PC-9 (cell line): ENCODE results near the gene RNF152. TPM values are rescaled to one million over a fixed set of nuclear protein-coding genes. Genes with fewer than 3 reads are reported as not detected.

Source experiments
- BruUV-seq: library from RNA; stranded (reverse); fragments of 400-500 nt; replicated peaks from 2 replicates; lab custom pipeline; 2021; lab: Mats Ljungman, UMichigan
- CTCF ChIA-PET: fragments of 300-600 bp; sonication (Branson Sonifier 250); formaldehyde crosslinking; loops from one replicate; lab custom pipeline; 2022; ENCODE audit warnings: antibody characterized with exemption; lab: Charles Lee
- POLR2A ChIA-PET: fragments of 300-600 bp; sonication (Branson Sonifier 250); formaldehyde crosslinking; loops from one replicate; lab custom pipeline; 2022; ENCODE audit warnings: antibody characterized with exemption; ENCODE audit not compliant: unreplicated experiment; lab: Charles Lee
- DNase-seq, 2 experiments: peaks; one replicate each; pipeline versions ENCODE4 v3.0.0 to v3.0.0-alpha.2; 2015 to 2022; ENCODE audit warnings: mixed read lengths in 1 of 2
- H2AFZ ChIP-seq: fragments of 200-600 bp; sonication (generic); 2 replicates; pipeline ENCODE4 v1.8.1; 2017; ENCODE audit warnings: antibody characterized with exemption
- H3F3A ChIP-seq: fragments of 200-600 bp; sonication (generic); 2 replicates; pipeline ENCODE4 v1.8.1; 2017; ENCODE audit warnings: antibody characterized with exemption, mild to moderate bottlenecking, low read depth; ENCODE audit not compliant: insufficient read depth
- H3K27ac ChIP-seq: fragments of 200-600 bp; sonication (generic); 2 replicates; pipeline ENCODE4 v1.6.1; 2016; ENCODE audit warnings: mixed run types
- H3K27me3 ChIP-seq: fragments of 200-600 bp; sonication (generic); 2 replicates; pipeline ENCODE4 v1.6.1; 2016; ENCODE audit warnings: low read depth, mixed run types; ENCODE audit not compliant: insufficient read depth
- H3K36me3 ChIP-seq: fragments of 200-600 bp; sonication (generic); 2 replicates; pipeline ENCODE4 v1.6.1; 2016; ENCODE audit warnings: low read depth, mixed run types
- H3K4me1 ChIP-seq: fragments of 200-600 bp; sonication (generic); replicated peaks from 2 replicates; pipeline ENCODE4 v1.6.1; 2016; ENCODE audit warnings: mixed run types; ENCODE audit not compliant: insufficient read depth
- H3K4me2 ChIP-seq: fragments of 200-600 bp; sonication (generic); 2 replicates; pipeline ENCODE4 v1.6.1; 2017; ENCODE audit warnings: mixed run types
- H3K4me3 ChIP-seq: fragments of 200-600 bp; sonication (generic); 2 replicates; pipeline ENCODE4 v1.6.1; 2016; ENCODE audit warnings: mixed run types
- H3K79me2 ChIP-seq: fragments of 200-600 bp; sonication (generic); 2 replicates; pipeline ENCODE4 v1.6.1; 2017; ENCODE audit warnings: low read depth, mixed run types
- H3K9me2 ChIP-seq: fragments of 200-600 bp; sonication (generic); 2 replicates; pipeline ENCODE4 v1.8.1; 2017; ENCODE audit warnings: mild to moderate bottlenecking; ENCODE audit not compliant: insufficient read depth
- H3K9me3 ChIP-seq: fragments of 200-600 bp; sonication (generic); 2 replicates; pipeline ENCODE4 v1.8.1; 2016; ENCODE audit warnings: low read depth; ENCODE audit not compliant: insufficient read depth
- H4K20me1 ChIP-seq: fragments of 200-600 bp; sonication (generic); 2 replicates; pipeline ENCODE4 v1.8.1; 2017; ENCODE audit not compliant: insufficient read depth
- EZH2 ChIP-seq: fragments of 200-600 bp; sonication (generic); IDR thresholded peaks from 2 replicates; pipeline ENCODE4 v1.8.0; 2017; ENCODE audit warnings: antibody characterized with exemption, low read depth
- intact Hi-C: fragments of 100-400 bp; cut with micrococcal nuclease; formaldehyde crosslinking; loops from one replicate; pipeline ENCODE4 v1.10.0; 2022; ENCODE audit not compliant: unreplicated experiment
- total RNA-seq: library from RNA; stranded (reverse); gene quantifications from 2 replicates; pipeline ENCODE4 v1.2.3, GENCODE V29; 2021
- TF ChIP-seq, protein P1 (sequence below): fragments of 200-600 bp; sonication (generic); conservative IDR thresholded peaks from 2 replicates; pipeline ENCODE4 v1.6.1; 2017; ENCODE audit warnings: mixed run types, antibody characterized with exemption, mild to moderate bottlenecking, moderate library complexity

The RNF152 gene
- total RNA-seq, 1 experiment from 2014 or later, result not detected

- intact Hi-C loops, result no loop called here
- BruUV-seq, result no TSS peak
These were observed 28.9 kb upstream of the RNF152 start for GRCh38 chr18:61921621-61922235.

DNA sequence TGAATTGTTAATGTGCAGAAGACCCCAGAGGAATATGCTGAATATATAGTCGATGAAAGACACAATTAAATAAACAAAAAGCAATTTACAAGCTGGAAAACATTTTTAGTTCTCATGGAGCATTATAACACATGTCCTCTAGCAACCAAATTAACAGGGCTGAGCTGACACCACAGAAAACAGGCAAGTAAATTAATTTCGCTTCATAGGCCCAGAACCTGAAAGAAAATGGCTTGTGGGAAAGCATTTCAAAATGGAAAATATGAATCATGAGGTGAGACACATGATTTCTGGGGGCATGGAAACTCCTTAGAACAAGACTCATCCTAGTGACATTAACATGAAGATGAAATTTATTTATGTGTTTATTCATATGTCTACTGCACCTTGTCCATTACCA is 25.0 kb upstream of the RNF152 start:
- Histone ChIP-seq H3K36me3 (no peaks in the 10 kb centered on the region), H3K9me3 (no peaks in the 10 kb centered on the region), H3K4me1 (no peaks in the 10 kb centered on the region), H4K20me1 (no peaks in the 10 kb centered on the region), H2AFZ (no peak overlapping the region), H3K4me3 (no peak overlapping the region), H3F3A (no peaks in the 10 kb centered on the region), H3K9me2 (no peaks in the 10 kb centered on the region), H3K27ac (no peak overlapping the region), H3K4me2 (no peak overlapping the region), H3K79me2 (no peaks in the 10 kb centered on the region), H3K27me3 (no peaks in the 10 kb centered on the region)
- intact Hi-C loops, result no loop called here
- no peak for TF ChIP-seq EZH2
- TF ChIP-seq, protein P1, sequence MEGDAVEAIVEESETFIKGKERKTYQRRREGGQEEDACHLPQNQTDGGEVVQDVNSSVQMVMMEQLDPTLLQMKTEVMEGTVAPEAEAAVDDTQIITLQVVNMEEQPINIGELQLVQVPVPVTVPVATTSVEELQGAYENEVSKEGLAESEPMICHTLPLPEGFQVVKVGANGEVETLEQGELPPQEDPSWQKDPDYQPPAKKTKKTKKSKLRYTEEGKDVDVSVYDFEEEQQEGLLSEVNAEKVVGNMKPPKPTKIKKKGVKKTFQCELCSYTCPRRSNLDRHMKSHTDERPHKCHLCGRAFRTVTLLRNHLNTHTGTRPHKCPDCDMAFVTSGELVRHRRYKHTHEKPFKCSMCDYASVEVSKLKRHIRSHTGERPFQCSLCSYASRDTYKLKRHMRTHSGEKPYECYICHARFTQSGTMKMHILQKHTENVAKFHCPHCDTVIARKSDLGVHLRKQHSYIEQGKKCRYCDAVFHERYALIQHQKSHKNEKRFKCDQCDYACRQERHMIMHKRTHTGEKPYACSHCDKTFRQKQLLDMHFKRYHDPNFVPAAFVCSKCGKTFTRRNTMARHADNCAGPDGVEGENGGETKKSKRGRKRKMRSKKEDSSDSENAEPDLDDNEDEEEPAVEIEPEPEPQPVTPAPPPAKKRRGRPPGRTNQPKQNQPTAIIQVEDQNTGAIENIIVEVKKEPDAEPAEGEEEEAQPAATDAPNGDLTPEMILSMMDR, result no peak
- BruUV-seq, result no TSS peak
- CTCF ChIA-PET, result no interaction called here
- POLR2A ChIA-PET, result no interaction called here
- DNase-seq, result no peak

More at GRCh38 chr18:61921621-61922235, 28.9 kb upstream of the RNF152 start:
- Histone ChIP-seq H3K27ac (no peak overlapping the region), H3K9me2 (no peaks in the 10 kb centered on the region), H4K20me1 (no peaks in the 10 kb centered on the region), H3K79me2 (no peaks in the 10 kb centered on the region), H2AFZ (no peak overlapping the region), H3K36me3 (no peaks in the 10 kb centered on the region), H3F3A (no peaks in the 10 kb centered on the region), H3K4me1 (no peaks in the 10 kb centered on the region), H3K4me2 (no peak overlapping the region), H3K4me3 (no peak overlapping the region), H3K27me3 (no peaks in the 10 kb centered on the region), H3K9me3 (no peaks in the 10 kb centered on the region)
- POLR2A ChIA-PET, result no interaction called here
- TF ChIP-seq, protein P1, result no peak
- TF ChIP-seq EZH2, result no peak
- CTCF ChIA-PET, result no interaction called here
- no peak for DNase-seq

DNA sequence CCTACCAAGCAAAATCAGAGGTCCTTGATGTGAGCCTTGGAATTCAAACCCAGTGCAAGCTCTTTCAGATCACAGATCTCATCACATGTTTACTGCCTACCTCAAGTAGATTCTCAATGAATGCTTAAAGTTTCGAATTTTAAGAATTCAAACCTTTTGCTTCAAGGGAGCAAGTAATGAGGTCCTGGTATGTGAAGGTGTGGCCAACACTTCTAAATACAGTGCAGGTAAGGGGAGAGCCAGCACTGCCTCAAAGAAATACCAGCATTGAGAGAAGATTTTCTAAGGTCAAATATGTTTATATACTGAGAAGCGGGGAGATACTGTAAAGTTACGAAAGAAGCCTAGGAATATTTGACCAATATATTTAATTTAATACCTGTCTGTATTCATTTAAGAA is 19.7 kb upstream of the RNF152 start:
- no peaks in the 10 kb centered on the region for H3K9me2 ChIP-seq

More for the DNA sequence above, 19.7 kb upstream of the RNF152 start:
- no TSS peak for BruUV-seq
- DNase-seq, result no peak
- Histone ChIP-seq H3K4me3 (no peak overlapping the region), H3K27me3 (no peaks in the 10 kb centered on the region), H3K27ac (no peak overlapping the region), H3K79me2 (no peaks in the 10 kb centered on the region), H3F3A (no peaks in the 10 kb centered on the region), H2AFZ (no peak overlapping the region), H3K4me2 (no peak overlapping the region), H3K9me3 (no peaks in the 10 kb centered on the region), H4K20me1 (no peaks in the 10 kb centered on the region), H3K4me1 (no peaks in the 10 kb centered on the region), H3K36me3 (no peaks in the 10 kb centered on the region)
- POLR2A ChIA-PET, result no interaction called here
- TF ChIP-seq, protein P1, result no peak
- TF ChIP-seq EZH2, result no peak
- intact Hi-C loops, result no loop called here
- CTCF ChIA-PET, result no interaction called here
